K562 (cell line): ENCODE measurements around the gene CFL1. TPM values are rescaled to one million over a fixed set of nuclear protein-coding genes. Genes with fewer than 3 reads are reported as not detected.
A peak's percentile ranks its signal among the peaks of the same experiment; 100 is the strongest.

Experiments used
- CTCF ChIP-seq, 3 experiments: IDR thresholded peaks in 2 of 3; conservative IDR thresholded peaks in 1 of 3; 2 replicates each; pipeline ENCODE4 v1.5.1; 2011 to 2012; ENCODE audit warnings: low read length in 3 of 3, mild to moderate bottlenecking in 3 of 3, control low read depth in 2 of 3, improper control_type of control experiment in 1 of 3, inconsistent platforms in 1 of 3, low read depth in 1 of 3, mixed read lengths in 1 of 3, moderate library complexity in 1 of 3; ENCODE audit not compliant: insufficient read depth in 2 of 3
- HNRNPH1 ChIP-seq: fragments of 200-400 bp; formaldehyde crosslinking; optimal IDR thresholded peaks from 2 replicates; pipeline ENCODE3; 2017; ENCODE audit warnings: low read depth, mild to moderate bottlenecking, low read length, moderate library complexity
- POLR3A ChIP-seq: IDR thresholded peaks from 2 replicates; pipeline ENCODE4 v1.6.1; 2011; ENCODE audit warnings: borderline replicate concordance, mild to moderate bottlenecking, moderate library complexity; ENCODE audit not compliant: insufficient read length, insufficient read depth; ENCODE audit errors: extremely low read depth
- RBM34 ChIP-seq: fragments of 200-400 bp; formaldehyde crosslinking; IDR thresholded peaks from 2 replicates; pipeline ENCODE4 v1.6.1; 2018; ENCODE audit warnings: low read length, borderline replicate concordance; ENCODE audit not compliant: insufficient read depth
- SIN3A ChIP-seq, 2 experiments: fragments of 150-350 bp in 1 of 2; IDR thresholded peaks; 2 replicates each; pipeline ENCODE4 v1.6.1; 2011 to 2016; ENCODE audit warnings: borderline replicate concordance in 2 of 2, low read depth in 2 of 2, low read length in 2 of 2, mild to moderate bottlenecking in 2 of 2, moderate library complexity in 2 of 2; ENCODE audit not compliant: control insufficient read depth in 1 of 2
- SIRT6 ChIP-seq: IDR thresholded peaks from one replicate; pipeline ENCODE4 v1.6.1; 2012; ENCODE audit warnings: low read depth, mild to moderate bottlenecking, control low read depth, inconsistent platforms, low read length, moderate library complexity
- THAP12 ChIP-seq: fragments of 250-450 bp; sonication (Bioruptor Pico); IDR thresholded peaks from 2 replicates; pipeline ENCODE4 v1.9.0; 2021; ENCODE audit warnings: mild to moderate bottlenecking, inconsistent platforms
- THAP7 ChIP-seq: fragments of 250-450 bp; sonication (Bioruptor Pico); IDR thresholded peaks from 2 replicates; pipeline ENCODE4 v1.5.0; 2021
- ZHX1 ChIP-seq: fragments of 150-350 bp; conservative IDR thresholded peaks from 2 replicates; pipeline ENCODE4 v1.6.1; 2014; ENCODE audit warnings: low read length
- ZMIZ1 ChIP-seq, 2 experiments: fragments of 150-350 bp in 1 of 2; IDR thresholded peaks; 2 replicates each; pipeline ENCODE4 v1.6.1; 2012 to 2016; ENCODE audit warnings: low read depth in 2 of 2, low read length in 2 of 2, mild to moderate bottlenecking in 1 of 2, moderate library complexity in 1 of 2
- ZNF184 ChIP-seq: sonication (generic); formaldehyde crosslinking; IDR thresholded peaks from 2 replicates; pipeline ENCODE4 v1.5.0; 2020; ENCODE audit warnings: missing genetic modification reagents
- ZNF408 ChIP-seq: fragments of 250-450 bp; sonication (Bioruptor Pico); IDR thresholded peaks from 2 replicates; pipeline ENCODE4 v1.4.0; 2020; ENCODE audit warnings: low read depth, mild to moderate bottlenecking, moderate library complexity
- ZNF699 ChIP-seq: fragments of 250-450 bp; sonication (Bioruptor Pico); IDR thresholded peaks from 2 replicates; pipeline ENCODE4 v1.8.0; 2021; ENCODE audit warnings: mild to moderate bottlenecking, moderate library complexity; ENCODE audit not compliant: insufficient replicate concordance
- ZSCAN32 ChIP-seq: fragments of 450-650 bp; formaldehyde crosslinking; IDR thresholded peaks from 2 replicates; pipeline ENCODE4 v1.4.0; 2020; ENCODE audit warnings: mild to moderate bottlenecking, moderate library complexity
- polyA plus RNA-seq, 8 experiments: library from polyadenylated mRNA; depleted of rRNA in 4 of 8; stranded (reverse) in 5 of 8; unstranded in 3 of 8; fragments of >200 nt; fragmentation: Nextera tagmentation in 2 of 8; fragmentation: Illumina TruSeq in 1 of 8; extraction: Ambion mirVana in 2 of 8; extraction: Trizol in 1 of 8; gene quantifications; 2 replicates each; pipeline versions ENCODE4 v1.2.1 to v1.2.3, GENCODE V29; 2011 to 2014; ENCODE audit warnings: inconsistent platforms in 1 of 8, missing spikeins in 1 of 8
- total RNA-seq, 7 experiments: library from RNA; depleted of rRNA in 6 of 7; stranded (reverse); fragments of >200 nt in 6 of 7; fragmentation: Illumina TruSeq in 2 of 7; extraction: Trizol in 2 of 7; gene quantifications; 2 replicates each; pipeline versions ENCODE4 v1.2.1 to v1.2.3, GENCODE V29; 2011 to 2021; ENCODE audit warnings: low replicate concordance in 1 of 7

The CFL1 gene
- total and polyA plus RNA-seq, 9 of the 15 experiments (the other 6 are each of a cell fraction or from before 2014, with no cell fraction given): 105 to 1,101 (median 859) TPM

- TF ChIP-seq CTCF (IDR thresholded peaks at IDR 0.05 in 2 of 3, conservative IDR thresholded peaks at IDR 0.05 in 1 of 3; ENCODE audit: insufficient read depth in 2 of 3, low read depth in 1 of 3, low read length in 3 of 3) (peak in 1 of 3 experiments; percentile 11; a peak in 1 of 6 replicates), SIRT6 (peak; percentile 17), POLR3A (no peak), ZHX1 (no peak), HNRNPH1 (peak; percentile 77), ZSCAN32 (CRISPR knock-in tag) (no peak), ZNF184 (no peak), ZNF699 (CRISPR knock-in tag) (no peak), SIN3A (IDR thresholded peaks at IDR 0.05; ENCODE audit: borderline replicate concordance in 2 of 2, control insufficient read depth in 1 of 2, low read depth in 2 of 2, low read length in 2 of 2) (peak; percentile 33 to 57; a peak in 2 of 4 replicates), THAP12 (CRISPR knock-in tag) (no peak), THAP7 (CRISPR knock-in tag) (no peak), ZNF408 (CRISPR knock-in tag) (no peak), ZMIZ1 (IDR thresholded peaks at IDR 0.05; ENCODE audit: low read depth in 2 of 2, low read length in 2 of 2) (no peak; a peak in 1 of 4 replicates), RBM34 (no peak)
Measured at GRCh38 chr11:65899356-65900124, 41.6 kb upstream of the CFL1 start (continued).
